OCI-LY3 (cell line): ENCODE data around the gene MACROD2.

ENCODE experiments used
- H2AFZ ChIP-seq: fragments of 200-600, 300-600 bp; shearing (Covaris generic); 2 replicates; pipeline ENCODE4 v1.6.0; 2014; ENCODE audit warnings: antibody characterized with exemption, low read depth, low read length
- H3K27ac ChIP-seq: fragments of 200-600, 300-600 bp; sonication (generic); 2 replicates; pipeline ENCODE4 v1.5.1; 2014; ENCODE audit warnings: mild to moderate bottlenecking, low read length, moderate library complexity, mixed read lengths
- H3K27me3 ChIP-seq: fragments of 200-600, 300-600 bp; sonication (generic); 2 replicates; pipeline ENCODE4 v1.6.1; 2014; ENCODE audit warnings: low read depth, low read length, mixed read lengths
- H3K36me3 ChIP-seq: fragments of 200-600, 300-600 bp; sonication (generic); replicated peaks from 2 replicates; pipeline ENCODE3; 2014; ENCODE audit warnings: low read depth, low read length, mixed read lengths
- H3K4me1 ChIP-seq: fragments of 300-600, 200-600 bp; sonication (generic); 2 replicates; pipeline ENCODE4 v1.6.1; 2014; ENCODE audit warnings: low read length, mixed read lengths
- H3K4me2 ChIP-seq: fragments of 200-600, 300-600 bp; sonication (generic); 2 replicates; pipeline ENCODE4 v1.6.1; 2014; ENCODE audit warnings: low read length, mixed read lengths
- H3K4me3 ChIP-seq: fragments of 300-600, 200-600 bp; sonication (generic); 2 replicates; pipeline ENCODE4 v1.5.1; 2014; ENCODE audit warnings: antibody characterized with exemption, mild to moderate bottlenecking, low read length, moderate library complexity
- H3K79me2 ChIP-seq: fragments of 300-600, 200-600 bp; shearing (Covaris generic); 2 replicates; pipeline ENCODE4 v1.6.1; 2014; ENCODE audit warnings: mild to moderate bottlenecking, low read length, mixed read lengths
- H3K9ac ChIP-seq: fragments of 300-600, 200-600 bp; shearing (Covaris generic); 2 replicates; pipeline ENCODE4 v1.6.0; 2014; ENCODE audit warnings: mild to moderate bottlenecking, low read length, moderate library complexity
- H3K9me3 ChIP-seq: fragments of 200-600, 300-600 bp; shearing (Covaris generic); 2 replicates; pipeline ENCODE4 v1.6.1; 2014; ENCODE audit warnings: low read length, mixed read lengths; ENCODE audit not compliant: insufficient read depth
- H4K20me1 ChIP-seq: fragments of 200-600, 300-600 bp; sonication (generic); 2 replicates; pipeline ENCODE4 v1.6.1; 2016; ENCODE audit warnings: low read length, mixed read lengths; ENCODE audit not compliant: insufficient read depth
- EZH2phosphoT487 ChIP-seq: fragments of 200-600 bp; shearing (Covaris generic); IDR thresholded peaks from 2 replicates; pipeline ENCODE4 v1.6.1; 2018; ENCODE audit warnings: antibody characterized with exemption, mixed run types, low read depth
- TF ChIP-seq, protein P1 (sequence below): fragments of 200-600, 300-600 bp; sonication (generic); IDR thresholded peaks from 2 replicates; pipeline ENCODE4 v1.5.1; 2014; ENCODE audit warnings: antibody characterized with exemption, low read length, low read depth

Gene MACROD2

DNA sequence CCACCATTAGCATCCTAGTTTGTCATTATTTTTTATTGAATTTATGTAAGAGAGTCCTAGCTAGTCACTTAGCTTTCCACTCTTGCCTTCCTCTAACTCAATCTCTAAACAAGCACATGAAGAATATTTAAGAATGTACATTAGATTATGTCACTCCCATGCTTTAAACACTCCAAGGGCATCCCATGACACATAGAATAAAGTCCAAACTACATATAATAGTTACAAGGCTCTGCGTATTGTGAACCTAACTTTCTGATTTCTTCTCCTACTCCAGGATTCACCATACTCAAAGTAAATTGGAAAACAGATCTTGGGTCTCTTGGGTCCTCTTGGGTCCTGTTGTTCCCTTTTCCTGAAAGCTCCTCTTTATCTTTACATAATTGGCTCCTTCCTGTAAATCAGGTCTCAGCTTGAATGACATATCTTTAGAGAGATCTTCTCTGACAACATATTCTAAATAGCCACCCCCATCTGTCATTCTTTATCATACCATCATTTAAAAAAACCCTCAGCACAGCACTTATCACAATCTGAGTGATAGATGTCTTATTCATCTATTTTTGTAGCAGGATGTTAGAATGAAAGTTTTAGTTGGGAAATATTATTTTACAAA lies 1384.5 kb downstream of the MACROD2 start:
- no peak overlapping the region for H3K4me3 ChIP-seq
- no peak for TF ChIP-seq EZH2phosphoT487
- TF ChIP-seq, protein P1, sequence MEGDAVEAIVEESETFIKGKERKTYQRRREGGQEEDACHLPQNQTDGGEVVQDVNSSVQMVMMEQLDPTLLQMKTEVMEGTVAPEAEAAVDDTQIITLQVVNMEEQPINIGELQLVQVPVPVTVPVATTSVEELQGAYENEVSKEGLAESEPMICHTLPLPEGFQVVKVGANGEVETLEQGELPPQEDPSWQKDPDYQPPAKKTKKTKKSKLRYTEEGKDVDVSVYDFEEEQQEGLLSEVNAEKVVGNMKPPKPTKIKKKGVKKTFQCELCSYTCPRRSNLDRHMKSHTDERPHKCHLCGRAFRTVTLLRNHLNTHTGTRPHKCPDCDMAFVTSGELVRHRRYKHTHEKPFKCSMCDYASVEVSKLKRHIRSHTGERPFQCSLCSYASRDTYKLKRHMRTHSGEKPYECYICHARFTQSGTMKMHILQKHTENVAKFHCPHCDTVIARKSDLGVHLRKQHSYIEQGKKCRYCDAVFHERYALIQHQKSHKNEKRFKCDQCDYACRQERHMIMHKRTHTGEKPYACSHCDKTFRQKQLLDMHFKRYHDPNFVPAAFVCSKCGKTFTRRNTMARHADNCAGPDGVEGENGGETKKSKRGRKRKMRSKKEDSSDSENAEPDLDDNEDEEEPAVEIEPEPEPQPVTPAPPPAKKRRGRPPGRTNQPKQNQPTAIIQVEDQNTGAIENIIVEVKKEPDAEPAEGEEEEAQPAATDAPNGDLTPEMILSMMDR, result no peak
- no peaks in the 10 kb centered on the region for H3K36me3 ChIP-seq
- no peaks in the 10 kb centered on the region for H3K9me3 ChIP-seq
- no peak overlapping the region for H3K9ac ChIP-seq
- H3K27me3 ChIP-seq, result no peaks in the 10 kb centered on the region
- H3K4me2 ChIP-seq, result no peak overlapping the region
- no peaks in the 10 kb centered on the region for H4K20me1 ChIP-seq
- no peaks in the 10 kb centered on the region for H3K79me2 ChIP-seq
- H2AFZ ChIP-seq, result no peak overlapping the region
- H3K4me1 ChIP-seq, result peaks cover 8% of the 10 kb centered on the region
- no peak overlapping the region for H3K27ac ChIP-seq

DNA sequence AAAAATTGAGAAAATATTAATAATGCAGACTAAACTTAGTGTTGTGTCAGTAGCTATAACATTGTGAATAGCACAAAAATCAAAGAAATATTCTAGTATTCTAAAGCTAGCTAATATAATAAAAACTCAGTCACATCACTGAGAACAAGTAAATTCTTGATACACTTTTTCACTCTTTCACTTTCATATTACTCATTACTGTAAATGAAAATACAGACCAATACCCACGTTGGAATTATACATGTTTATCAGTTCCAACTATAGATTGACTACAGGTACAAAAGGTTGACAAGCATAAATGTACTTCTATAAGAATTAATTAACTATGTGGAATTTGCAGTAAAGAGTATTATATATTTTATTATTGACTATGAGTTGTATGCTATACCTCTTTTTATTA lies 1385.5 kb downstream of the MACROD2 start:
- H3K36me3 ChIP-seq, result no peaks in the 10 kb centered on the region
- H4K20me1 ChIP-seq, result no peaks in the 10 kb centered on the region
- H3K4me1 ChIP-seq, result peaks cover 8% of the 10 kb centered on the region
- no peaks in the 10 kb centered on the region for H3K9me3 ChIP-seq
- H3K4me2 ChIP-seq, result no peak overlapping the region
- H3K27me3 ChIP-seq, result no peaks in the 10 kb centered on the region
- no peak overlapping the region for H3K4me3 ChIP-seq
- TF ChIP-seq, protein P1, result no peak
- TF ChIP-seq EZH2phosphoT487, result no peak
- no peak overlapping the region for H3K27ac ChIP-seq
- H3K9ac ChIP-seq, result no peak overlapping the region
- H2AFZ ChIP-seq, result no peak overlapping the region
- H3K79me2 ChIP-seq, result no peaks in the 10 kb centered on the region

GRCh38 chr20:15387228-15387627 lies 1391.9 kb downstream of the MACROD2 start:
- no peak overlapping the region for H3K4me2 ChIP-seq
- no peak overlapping the region for H3K27ac ChIP-seq
- H3K9me3 ChIP-seq, result no peaks in the 10 kb centered on the region
- H3K36me3 ChIP-seq, result no peaks in the 10 kb centered on the region
- TF ChIP-seq, protein P1, result no peak
- no peak for TF ChIP-seq EZH2phosphoT487
- no peak overlapping the region for H2AFZ ChIP-seq
- H3K79me2 ChIP-seq, result no peaks in the 10 kb centered on the region
- H3K9ac ChIP-seq, result no peak overlapping the region
- no peaks in the 10 kb centered on the region for H3K27me3 ChIP-seq
- H4K20me1 ChIP-seq, result no peaks in the 10 kb centered on the region
- no peak overlapping the region for H3K4me3 ChIP-seq
- H3K4me1 ChIP-seq, result no peaks in the 10 kb centered on the region

- H3K79me2 ChIP-seq, result no peaks in the 10 kb centered on the region
- H3K4me1 ChIP-seq, result no peaks in the 10 kb centered on the region
These were observed 1400.1 kb downstream of the MACROD2 start for GRCh38 chr20:15395457-15395856.

More at GRCh38 chr20:15395457-15395856, 1400.1 kb downstream of the MACROD2 start:
- Histone ChIP-seq H4K20me1 (no peaks in the 10 kb centered on the region), H3K9ac (no peak overlapping the region), H3K4me2 (no peak overlapping the region), H3K4me3 (no peak overlapping the region), H3K9me3 (no peaks in the 10 kb centered on the region), H3K36me3 (no peaks in the 10 kb centered on the region), H2AFZ (no peak overlapping the region), H3K27ac (no peak overlapping the region), H3K27me3 (no peaks in the 10 kb centered on the region)
- TF ChIP-seq EZH2phosphoT487, result no peak
- TF ChIP-seq, protein P1, result no peak
